PC-3 (cell line): ENCODE measurements around the gene OXSR1. TPM values are rescaled to one million over a fixed set of nuclear protein-coding genes. Genes with fewer than 3 reads are reported as not detected.

ENCODE experiments used
- ATAC-seq: fragments of 200-7000 bp; cut with Tn5 transposase; 2 replicates; pipeline ENCODE4 v1.9.1; 2020; ENCODE audit warnings: mild to moderate bottlenecking, moderate library complexity
- BruUV-seq: library from RNA; stranded (reverse); fragments of 400-500 nt; replicated peaks from 2 replicates; lab custom pipeline; 2021; lab: Mats Ljungman, UMichigan
- CTCF ChIA-PET: fragments of 300-600 bp; sonication (Branson Sonifier 250); formaldehyde crosslinking; loops from one replicate; lab custom pipeline; 2022; ENCODE audit warnings: antibody characterized with exemption; lab: Charles Lee
- POLR2A ChIA-PET: fragments of 300-600 bp; sonication (Branson Sonifier 250); formaldehyde crosslinking; loops from one replicate; lab custom pipeline; 2022; ENCODE audit warnings: antibody characterized with exemption; ENCODE audit not compliant: unreplicated experiment; lab: Charles Lee
- DNase-seq: peaks from one replicate; pipeline ENCODE4 v3.0.0-alpha.2; 2015
- H2AFZ ChIP-seq: fragments of 300-600 bp; sonication (generic); 2 replicates; pipeline ENCODE4 v1.6.0; 2016; ENCODE audit warnings: antibody characterized with exemption, low read length
- H3F3A ChIP-seq: fragments of 300-600 bp; sonication (generic); one replicate; pipeline ENCODE4 v1.6.0; 2017; ENCODE audit warnings: antibody characterized with exemption, low read length, control low read depth, mild to moderate bottlenecking; ENCODE audit not compliant: unreplicated experiment
- H3K27ac ChIP-seq: fragments of 300-600 bp; sonication (generic); 2 replicates; pipeline ENCODE4 v1.5.1; 2016; ENCODE audit warnings: mild to moderate bottlenecking, low read length
- H3K27me3 ChIP-seq: fragments of 300-600 bp; sonication (generic); 2 replicates; pipeline ENCODE4 v1.6.1; 2016; ENCODE audit warnings: low read length, mixed read lengths
- H3K36me3 ChIP-seq: fragments of 300-600 bp; sonication (generic); 2 replicates; pipeline ENCODE4 v1.6.1; 2016; ENCODE audit warnings: low read depth, mixed run types, low read length, mixed read lengths
- H3K4me1 ChIP-seq: fragments of 300-600 bp; sonication (generic); 2 replicates; pipeline ENCODE4 v1.5.1; 2016; ENCODE audit warnings: low read length; ENCODE audit not compliant: insufficient read depth
- H3K4me2 ChIP-seq: fragments of 300-600 bp; sonication (generic); 2 replicates; pipeline ENCODE4 v1.6.0; 2016; ENCODE audit warnings: low read length
- H3K4me3 ChIP-seq: fragments of 300-600 bp; sonication (generic); 2 replicates; pipeline ENCODE4 v1.5.1; 2016; ENCODE audit warnings: mild to moderate bottlenecking, low read length, mixed read lengths
- H3K79me2 ChIP-seq: fragments of 300-600 bp; sonication (generic); 2 replicates; pipeline ENCODE4 v1.6.1; 2017; ENCODE audit warnings: low read length, mixed read lengths
- H3K9ac ChIP-seq: fragments of 300-600 bp; sonication (generic); 2 replicates; pipeline ENCODE4 v1.6.0; 2016; ENCODE audit warnings: mild to moderate bottlenecking, low read length
- H3K9me2 ChIP-seq: fragments of 300-600 bp; sonication (generic); replicated peaks from 2 replicates; pipeline ENCODE4 v1.6.1; 2016; ENCODE audit warnings: mixed run types, low read length, mixed read lengths
- H3K9me3 ChIP-seq: fragments of 300-600 bp; sonication (generic); 2 replicates; pipeline ENCODE4 v1.6.1; 2016; ENCODE audit warnings: low read length, mixed read lengths
- H4K20me1 ChIP-seq: fragments of 300-600 bp; sonication (generic); 2 replicates; pipeline ENCODE4 v1.6.1; 2016; ENCODE audit warnings: low read length, mixed read lengths
- CTCF ChIP-seq: fragments of 300-600 bp; sonication (generic); conservative IDR thresholded peaks from 2 replicates; pipeline ENCODE4 v1.5.1; 2017; ENCODE audit warnings: antibody characterized with exemption, low read depth, mild to moderate bottlenecking, low read length
- EZH2 ChIP-seq: fragments of 300-600 bp; sonication (generic); IDR thresholded peaks from one replicate; pipeline ENCODE4 v1.6.1; 2017; ENCODE audit warnings: antibody characterized with exemption, mild to moderate bottlenecking, low read length; ENCODE audit not compliant: unreplicated experiment
- EZH2phosphoT487 ChIP-seq: fragments of 300-600 bp; sonication (generic); IDR thresholded peaks from 2 replicates; pipeline ENCODE4 v1.6.1; 2018; ENCODE audit warnings: mild to moderate bottlenecking, antibody characterized with exemption, low read length, borderline replicate concordance
- intact Hi-C: fragments of 100-400 bp; cut with micrococcal nuclease; formaldehyde crosslinking; loops from 2 replicates; pipeline ENCODE4 v1.9.0; 2023
- total RNA-seq: library from RNA; depleted of rRNA; stranded (reverse); fragments of >200 nt; gene quantifications from 2 replicates; pipeline ENCODE4 v1.2.3, GENCODE V29; 2014

OXSR1 gene
- total RNA-seq, 1 experiment from 2014 or later = 42.2 TPM

DNA sequence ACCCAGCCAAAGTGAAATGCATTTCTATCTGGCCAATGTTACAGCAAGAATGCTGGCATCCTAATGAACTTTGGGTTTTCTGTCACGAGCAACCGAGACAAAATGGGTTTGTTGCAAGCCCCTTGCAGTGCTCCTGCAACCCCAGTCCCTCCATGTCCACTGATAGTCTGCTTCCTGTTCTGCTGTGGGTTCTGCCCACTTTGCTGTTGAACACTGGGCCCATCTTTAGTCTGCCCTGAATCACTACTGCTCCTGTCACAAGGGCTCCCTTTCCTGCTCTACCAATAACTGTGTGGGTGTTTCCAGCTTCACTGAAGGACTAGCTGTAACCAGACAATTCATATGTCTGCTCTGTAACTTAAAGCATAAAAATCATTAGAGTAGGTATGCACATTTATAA is 12.7 kb upstream of the OXSR1 start:
- H3K9me2 ChIP-seq = no peaks in the 10 kb centered on the region
- H3K27ac ChIP-seq = peak overlapping the region; percentile 96
- peaks cover 54% of the 10 kb centered on the region for H3K4me1 ChIP-seq
- BruUV-seq = no TSS peak
- H3K4me3 ChIP-seq = no peak overlapping the region
- ChIA-PET CTCF (interaction anchor here (1.1 kb wide), 1 partner anchor 10 kb away, joined by 3 read pairs; no protein-coding TSS in a partner anchor), POLR2A (interaction anchor here (0.6 kb wide), 1 partner anchor 16 kb away, joined by 3 read pairs; the partner anchor contains the start of gene ACAA1)
- H2AFZ ChIP-seq = no peak overlapping the region
- H3K27me3 ChIP-seq = no peaks in the 10 kb centered on the region
- H3K9me3 ChIP-seq = no peaks in the 10 kb centered on the region
- no peaks in the 10 kb centered on the region for H3K79me2 ChIP-seq
- H4K20me1 ChIP-seq = no peaks in the 10 kb centered on the region
- TF ChIP-seq CTCF (no peak), EZH2 (no peak)
- intact Hi-C loops = no loop called here
- H3F3A ChIP-seq = no peaks in the 10 kb centered on the region
- DNase-seq (no peak), ATAC-seq (no peak)
- H3K4me2 ChIP-seq = no peak overlapping the region
- H3K9ac ChIP-seq = peak overlapping the region; percentile 57; the same call in 1 of the 2 replicates
- H3K36me3 ChIP-seq = no peaks in the 10 kb centered on the region

GRCh38 chr3:38153221-38153620 is 12.1 kb upstream of the OXSR1 start:
- H3K36me3 ChIP-seq = no peaks in the 10 kb centered on the region
- intact Hi-C loops = no loop called here
- DNase-seq (no peak), ATAC-seq (no peak)
- H3K27ac ChIP-seq = peak overlapping the region; percentile 96
- no peaks in the 10 kb centered on the region for H3K79me2 ChIP-seq
- no peaks in the 10 kb centered on the region for H3K27me3 ChIP-seq
- CTCF ChIA-PET = interaction anchor here (1.1 kb wide), 1 partner anchor 10 kb away, joined by 3 read pairs; no protein-coding TSS in a partner anchor
- H3F3A ChIP-seq = no peaks in the 10 kb centered on the region
- H3K9me3 ChIP-seq = no peaks in the 10 kb centered on the region
- H3K4me1 ChIP-seq = peaks cover 60% of the 10 kb centered on the region
- POLR2A ChIA-PET = no interaction called here
- H3K9ac ChIP-seq = peak overlapping the region; percentile 57
- H3K4me2 ChIP-seq = peak overlapping the region; percentile 25
- no peaks in the 10 kb centered on the region for H4K20me1 ChIP-seq
- TF ChIP-seq EZH2 (no peak), CTCF (no peak), EZH2phosphoT487 (no peak)
- H3K9me2 ChIP-seq = no peaks in the 10 kb centered on the region
- no TSS peak for BruUV-seq
- H3K4me3 ChIP-seq = no peak overlapping the region
- no peak overlapping the region for H2AFZ ChIP-seq

DNA sequence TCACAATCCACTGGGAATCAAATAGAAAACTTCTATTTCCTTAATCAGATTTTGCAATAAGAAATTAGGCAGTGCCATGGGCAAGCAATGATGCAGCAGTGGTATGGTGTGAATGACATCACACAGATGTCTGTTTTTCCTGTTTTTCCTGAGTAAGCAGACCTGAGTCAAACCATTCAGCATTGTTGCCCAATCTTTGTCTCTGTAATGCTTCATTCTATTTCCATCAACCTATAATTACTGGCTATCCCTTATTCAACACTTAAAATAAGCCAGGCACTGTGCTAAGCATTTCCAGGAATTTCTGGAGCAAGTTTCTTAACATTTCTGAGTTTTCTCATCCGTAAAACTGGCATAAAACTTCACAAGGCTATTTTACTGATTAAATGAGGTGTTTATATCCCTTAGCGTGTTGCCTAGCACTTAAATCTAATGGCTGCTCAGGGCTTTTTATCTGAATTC is 11.3 kb upstream of the OXSR1 start:
- no peak for TF ChIP-seq CTCF
- TF ChIP-seq EZH2 = no peak
- no peak for TF ChIP-seq EZH2phosphoT487
- 0 out of 2 replicates have a peak overlapping the region, but pooled peaks have one; percentile 7 for H3K4me3 ChIP-seq
- no peaks in the 10 kb centered on the region for H3K36me3 ChIP-seq
- peak overlapping the region; percentile 59 for H3K9ac ChIP-seq
- no peaks in the 10 kb centered on the region for H3K79me2 ChIP-seq
- no peaks in the 10 kb centered on the region for H3K9me3 ChIP-seq
- no peaks in the 10 kb centered on the region for H3K27me3 ChIP-seq
- H3K4me2 ChIP-seq = peak overlapping the region; percentile 60
- peak; percentile 90 for DNase-seq
- H3K27ac ChIP-seq = peak overlapping the region; percentile 96
- CTCF ChIA-PET = interaction anchor here (1.1 kb wide), 1 partner anchor 9 kb away, joined by 3 read pairs; no protein-coding TSS in a partner anchor
- no peaks in the 10 kb centered on the region for H4K20me1 ChIP-seq
- H3K9me2 ChIP-seq = no peaks in the 10 kb centered on the region
- no peaks in the 10 kb centered on the region for H3F3A ChIP-seq
- intact Hi-C loops = no loop called here
- peaks cover 60% of the 10 kb centered on the region for H3K4me1 ChIP-seq
- no TSS peak for BruUV-seq
- no peak overlapping the region for H2AFZ ChIP-seq
- POLR2A ChIA-PET = interaction anchor here (0.7 kb wide), 1 partner anchor 12 kb away, joined by 3 read pairs; the partner anchor contains the start of gene OXSR1
- ATAC-seq = peak; percentile 36; the same call in 1 of the 2 replicates
